HepG2 (cell line): Measurements from ENCODE around the gene RBBP8NL. TPM values are rescaled to one million over a fixed set of nuclear protein-coding genes. Genes with fewer than 3 reads are reported as not detected.

ENCODE experiments used
- ELF1 ChIP-seq: sonication (generic); formaldehyde crosslinking; IDR thresholded peaks from 2 replicates; pipeline ENCODE4 v1.4.0; 2020; ENCODE audit warnings: missing genetic modification reagents
- HDAC2 ChIP-seq: sonication (generic); formaldehyde crosslinking; IDR thresholded peaks from 2 replicates; pipeline ENCODE4 v1.4.0; 2020; ENCODE audit warnings: missing genetic modification reagents
- HNRNPK ChIP-seq: fragments of 200-400 bp; formaldehyde crosslinking; IDR thresholded peaks from 2 replicates; pipeline ENCODE4 v1.6.1; 2018; ENCODE audit warnings: low read length, low read depth, moderate library complexity, mild to moderate bottlenecking; ENCODE audit not compliant: poor library complexity, severe bottlenecking
- KAT2B ChIP-seq: fragments of 150-350 bp; IDR thresholded peaks from 2 replicates; pipeline ENCODE4 v1.6.1; 2014; ENCODE audit warnings: low read depth, low read length, borderline replicate concordance
- MIER2 ChIP-seq: IDR thresholded peaks from 2 replicates; pipeline ENCODE4 v1.6.1; 2016; ENCODE audit warnings: missing biosample characterization, missing genetic modification reagents
- ZNF24 ChIP-seq: fragments of 450-650 bp; IDR thresholded peaks from 2 replicates; pipeline ENCODE4 v1.6.1; 2017; ENCODE audit warnings: antibody characterized with exemption, mild to moderate bottlenecking
- ZNF367 ChIP-seq: sonication (generic); formaldehyde crosslinking; IDR thresholded peaks from 2 replicates; pipeline ENCODE4 v1.4.0; 2020; ENCODE audit warnings: missing genetic modification reagents, borderline replicate concordance
- ZNF792 ChIP-seq: IDR thresholded peaks from 2 replicates; pipeline ENCODE4 v1.6.1; 2016
- ZNF83 ChIP-seq: sonication (generic); formaldehyde crosslinking; IDR thresholded peaks from 2 replicates; pipeline ENCODE4 v1.4.0; 2020; ENCODE audit warnings: missing genetic modification reagents, mild to moderate bottlenecking, borderline replicate concordance
- polyA plus RNA-seq, 8 experiments: library from polyadenylated mRNA; depleted of rRNA in 3 of 8; stranded (reverse) in 7 of 8; unstranded in 1 of 8; fragments of >200 nt; fragmentation: Illumina TruSeq in 4 of 8; extraction: Trizol in 4 of 8; gene quantifications; 2 replicates each; pipeline versions ENCODE4 v1.2.1 to v1.2.3, GENCODE V29; 2011 to 2016; ENCODE audit warnings: low read depth in 4 of 8, missing spikeins in 1 of 8, mixed read lengths in 1 of 8; ENCODE audit not compliant: insufficient read depth in 1 of 8
- total RNA-seq, 5 experiments: library from RNA; depleted of rRNA; stranded (reverse); fragments of >200 nt; fragmentation: Illumina TruSeq; extraction: Trizol; gene quantifications; 2 replicates each; pipeline ENCODE4 v1.2.3, GENCODE V29; 2016; ENCODE audit warnings: low read depth in 1 of 5
- TF ChIP-seq, protein P1 (sequence below): sonication (generic); formaldehyde crosslinking; IDR thresholded peaks from 2 replicates; pipeline ENCODE4 v1.4.0; 2020; ENCODE audit warnings: mild to moderate bottlenecking, missing genetic modification reagents
- TF ChIP-seq, protein P2 (sequence below): sonication (generic); formaldehyde crosslinking; IDR thresholded peaks from 2 replicates; pipeline ENCODE4 v1.4.0; 2020; ENCODE audit warnings: mild to moderate bottlenecking, missing genetic modification reagents
- TF ChIP-seq, protein P3 (sequence below): IDR thresholded peaks from 2 replicates; pipeline ENCODE4 v1.6.1; 2016
- TF ChIP-seq, protein P4 (sequence below): sonication (generic); formaldehyde crosslinking; IDR thresholded peaks from 2 replicates; pipeline ENCODE4 v1.9.0; 2021; ENCODE audit warnings: missing genetic modification reagents, mild to moderate bottlenecking, borderline replicate concordance
- TF ChIP-seq, protein P5 (sequence below): sonication (generic); formaldehyde crosslinking; IDR thresholded peaks from 2 replicates; pipeline ENCODE4 v1.5.1; 2020; ENCODE audit warnings: mild to moderate bottlenecking, moderate library complexity, missing genetic modification reagents
- TF ChIP-seq, protein P6 (sequence below): sonication (generic); formaldehyde crosslinking; IDR thresholded peaks from 2 replicates; pipeline ENCODE4 v1.4.0; 2020; ENCODE audit warnings: missing genetic modification reagents, borderline replicate concordance
- TF ChIP-seq, protein P7 (sequence below): sonication (generic); formaldehyde crosslinking; IDR thresholded peaks from 2 replicates; pipeline ENCODE4 v1.4.0; 2020; ENCODE audit warnings: mild to moderate bottlenecking, missing genetic modification reagents

The RBBP8NL gene
- total and polyA plus RNA-seq, 2 of the 13 experiments (the other 11 are each of a cell fraction or from before 2014, with no cell fraction given) = 0.69 to 0.86 TPM

DNA sequence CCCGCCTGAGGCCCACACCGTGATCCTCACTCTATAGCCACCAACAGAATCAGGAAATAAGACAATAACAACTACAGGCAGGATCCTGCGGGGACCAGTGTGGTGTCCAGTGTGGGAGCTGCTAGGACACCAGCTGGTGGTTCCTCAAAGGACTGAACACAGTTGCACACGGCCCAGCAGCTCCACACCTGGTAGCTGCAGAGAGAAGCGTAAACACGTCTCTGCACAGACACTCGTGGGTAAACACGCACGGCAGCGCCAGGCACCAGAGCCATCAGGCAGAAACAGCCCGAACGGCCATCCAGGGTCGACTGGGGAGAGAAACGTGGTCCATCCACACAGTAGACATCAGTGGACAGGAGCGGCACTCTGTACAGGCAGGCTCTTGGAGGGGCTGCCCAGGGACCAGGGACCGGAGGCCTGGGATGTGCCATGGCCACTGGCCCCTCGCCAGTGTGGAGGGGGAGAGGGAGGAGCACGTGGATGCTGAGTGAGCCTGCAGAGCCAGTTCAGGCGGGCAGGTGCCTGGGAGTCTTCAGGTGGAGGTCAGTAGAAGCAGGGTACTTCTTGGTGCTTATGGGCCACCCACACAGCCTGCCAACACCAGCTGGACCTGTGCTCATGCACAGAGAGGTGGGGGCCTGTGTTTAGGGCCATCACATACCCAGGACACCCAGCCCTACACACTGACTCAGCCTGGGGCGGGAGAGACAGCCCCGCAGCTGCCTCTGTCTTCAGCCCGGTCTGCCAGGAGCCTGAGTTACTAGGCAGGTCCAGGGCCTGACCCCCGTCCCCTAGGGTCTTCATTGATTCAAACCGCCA is 52.8 kb downstream of the RBBP8NL start (continued):
- TF ChIP-seq, protein P1, sequence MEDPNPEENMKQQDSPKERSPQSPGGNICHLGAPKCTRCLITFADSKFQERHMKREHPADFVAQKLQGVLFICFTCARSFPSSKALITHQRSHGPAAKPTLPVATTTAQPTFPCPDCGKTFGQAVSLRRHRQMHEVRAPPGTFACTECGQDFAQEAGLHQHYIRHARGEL (CRISPR knock-in tag) = 0 out of 2 replicates have a peak, but pooled peaks have one; percentile 41
- TF ChIP-seq HDAC2 (peak; percentile 19; the same call in 1 of the 2 replicates), ZNF24 (no peak), ZNF792 (no peak), HNRNPK (no peak), MIER2 (CRISPR knock-in tag) (peak; percentile 44; the same call in 1 of the 2 replicates), ZNF83 (CRISPR knock-in tag) (0 out of 2 replicates have a peak, but pooled peaks have one; percentile 39), ZNF367 (CRISPR knock-in tag) (no peak), ELF1 (CRISPR knock-in tag) (0 out of 2 replicates have a peak, but pooled peaks have one; percentile 15), KAT2B (no peak)
- TF ChIP-seq, protein P2, sequence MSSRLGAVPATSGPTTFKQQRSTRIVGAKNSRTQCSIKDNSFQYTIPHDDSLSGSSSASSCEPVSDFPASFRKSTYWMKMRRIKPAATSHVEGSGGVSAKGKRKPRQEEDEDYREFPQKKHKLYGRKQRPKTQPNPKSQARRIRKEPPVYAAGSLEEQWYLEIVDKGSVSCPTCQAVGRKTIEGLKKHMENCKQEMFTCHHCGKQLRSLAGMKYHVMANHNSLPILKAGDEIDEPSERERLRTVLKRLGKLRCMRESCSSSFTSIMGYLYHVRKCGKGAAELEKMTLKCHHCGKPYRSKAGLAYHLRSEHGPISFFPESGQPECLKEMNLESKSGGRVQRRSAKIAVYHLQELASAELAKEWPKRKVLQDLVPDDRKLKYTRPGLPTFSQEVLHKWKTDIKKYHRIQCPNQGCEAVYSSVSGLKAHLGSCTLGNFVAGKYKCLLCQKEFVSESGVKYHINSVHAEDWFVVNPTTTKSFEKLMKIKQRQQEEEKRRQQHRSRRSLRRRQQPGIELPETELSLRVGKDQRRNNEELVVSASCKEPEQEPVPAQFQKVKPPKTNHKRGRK (CRISPR knock-in tag) = no peak
- TF ChIP-seq, protein P3, sequence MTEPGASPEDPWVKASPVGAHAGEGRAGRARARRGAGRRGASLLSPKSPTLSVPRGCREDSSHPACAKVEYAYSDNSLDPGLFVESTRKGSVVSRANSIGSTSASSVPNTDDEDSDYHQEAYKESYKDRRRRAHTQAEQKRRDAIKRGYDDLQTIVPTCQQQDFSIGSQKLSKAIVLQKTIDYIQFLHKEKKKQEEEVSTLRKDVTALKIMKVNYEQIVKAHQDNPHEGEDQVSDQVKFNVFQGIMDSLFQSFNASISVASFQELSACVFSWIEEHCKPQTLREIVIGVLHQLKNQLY (CRISPR knock-in tag) = no peak
- TF ChIP-seq, protein P4, sequence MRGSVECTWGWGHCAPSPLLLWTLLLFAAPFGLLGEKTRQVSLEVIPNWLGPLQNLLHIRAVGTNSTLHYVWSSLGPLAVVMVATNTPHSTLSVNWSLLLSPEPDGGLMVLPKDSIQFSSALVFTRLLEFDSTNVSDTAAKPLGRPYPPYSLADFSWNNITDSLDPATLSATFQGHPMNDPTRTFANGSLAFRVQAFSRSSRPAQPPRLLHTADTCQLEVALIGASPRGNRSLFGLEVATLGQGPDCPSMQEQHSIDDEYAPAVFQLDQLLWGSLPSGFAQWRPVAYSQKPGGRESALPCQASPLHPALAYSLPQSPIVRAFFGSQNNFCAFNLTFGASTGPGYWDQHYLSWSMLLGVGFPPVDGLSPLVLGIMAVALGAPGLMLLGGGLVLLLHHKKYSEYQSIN = no peak
- TF ChIP-seq, protein P5, sequence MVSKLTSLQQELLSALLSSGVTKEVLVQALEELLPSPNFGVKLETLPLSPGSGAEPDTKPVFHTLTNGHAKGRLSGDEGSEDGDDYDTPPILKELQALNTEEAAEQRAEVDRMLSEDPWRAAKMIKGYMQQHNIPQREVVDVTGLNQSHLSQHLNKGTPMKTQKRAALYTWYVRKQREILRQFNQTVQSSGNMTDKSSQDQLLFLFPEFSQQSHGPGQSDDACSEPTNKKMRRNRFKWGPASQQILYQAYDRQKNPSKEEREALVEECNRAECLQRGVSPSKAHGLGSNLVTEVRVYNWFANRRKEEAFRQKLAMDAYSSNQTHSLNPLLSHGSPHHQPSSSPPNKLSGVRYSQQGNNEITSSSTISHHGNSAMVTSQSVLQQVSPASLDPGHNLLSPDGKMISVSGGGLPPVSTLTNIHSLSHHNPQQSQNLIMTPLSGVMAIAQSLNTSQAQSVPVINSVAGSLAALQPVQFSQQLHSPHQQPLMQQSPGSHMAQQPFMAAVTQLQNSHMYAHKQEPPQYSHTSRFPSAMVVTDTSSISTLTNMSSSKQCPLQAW = peak; percentile 61; the same call in 1 of the 2 replicates
- TF ChIP-seq, protein P6, sequence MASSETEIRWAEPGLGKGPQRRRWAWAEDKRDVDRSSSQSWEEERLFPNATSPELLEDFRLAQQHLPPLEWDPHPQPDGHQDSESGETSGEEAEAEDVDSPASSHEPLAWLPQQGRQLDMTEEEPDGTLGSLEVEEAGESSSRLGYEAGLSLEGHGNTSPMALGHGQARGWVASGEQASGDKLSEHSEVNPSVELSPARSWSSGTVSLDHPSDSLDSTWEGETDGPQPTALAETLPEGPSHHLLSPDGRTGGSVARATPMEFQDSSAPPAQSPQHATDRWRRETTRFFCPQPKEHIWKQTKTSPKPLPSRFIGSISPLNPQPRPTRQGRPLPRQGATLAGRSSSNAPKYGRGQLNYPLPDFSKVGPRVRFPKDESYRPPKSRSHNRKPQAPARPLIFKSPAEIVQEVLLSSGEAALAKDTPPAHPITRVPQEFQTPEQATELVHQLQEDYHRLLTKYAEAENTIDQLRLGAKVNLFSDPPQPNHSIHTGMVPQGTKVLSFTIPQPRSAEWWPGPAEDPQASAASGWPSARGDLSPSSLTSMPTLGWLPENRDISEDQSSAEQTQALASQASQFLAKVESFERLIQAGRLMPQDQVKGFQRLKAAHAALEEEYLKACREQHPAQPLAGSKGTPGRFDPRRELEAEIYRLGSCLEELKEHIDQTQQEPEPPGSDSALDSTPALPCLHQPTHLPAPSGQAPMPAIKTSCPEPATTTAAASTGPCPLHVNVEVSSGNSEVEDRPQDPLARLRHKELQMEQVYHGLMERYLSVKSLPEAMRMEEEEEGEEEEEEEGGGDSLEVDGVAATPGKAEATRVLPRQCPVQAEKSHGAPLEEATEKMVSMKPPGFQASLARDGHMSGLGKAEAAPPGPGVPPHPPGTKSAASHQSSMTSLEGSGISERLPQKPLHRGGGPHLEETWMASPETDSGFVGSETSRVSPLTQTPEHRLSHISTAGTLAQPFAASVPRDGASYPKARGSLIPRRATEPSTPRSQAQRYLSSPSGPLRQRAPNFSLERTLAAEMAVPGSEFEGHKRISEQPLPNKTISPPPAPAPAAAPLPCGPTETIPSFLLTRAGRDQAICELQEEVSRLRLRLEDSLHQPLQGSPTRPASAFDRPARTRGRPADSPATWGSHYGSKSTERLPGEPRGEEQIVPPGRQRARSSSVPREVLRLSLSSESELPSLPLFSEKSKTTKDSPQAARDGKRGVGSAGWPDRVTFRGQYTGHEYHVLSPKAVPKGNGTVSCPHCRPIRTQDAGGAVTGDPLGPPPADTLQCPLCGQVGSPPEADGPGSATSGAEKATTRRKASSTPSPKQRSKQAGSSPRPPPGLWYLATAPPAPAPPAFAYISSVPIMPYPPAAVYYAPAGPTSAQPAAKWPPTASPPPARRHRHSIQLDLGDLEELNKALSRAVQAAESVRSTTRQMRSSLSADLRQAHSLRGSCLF (CRISPR knock-in tag) = no peak
- TF ChIP-seq, protein P7, sequence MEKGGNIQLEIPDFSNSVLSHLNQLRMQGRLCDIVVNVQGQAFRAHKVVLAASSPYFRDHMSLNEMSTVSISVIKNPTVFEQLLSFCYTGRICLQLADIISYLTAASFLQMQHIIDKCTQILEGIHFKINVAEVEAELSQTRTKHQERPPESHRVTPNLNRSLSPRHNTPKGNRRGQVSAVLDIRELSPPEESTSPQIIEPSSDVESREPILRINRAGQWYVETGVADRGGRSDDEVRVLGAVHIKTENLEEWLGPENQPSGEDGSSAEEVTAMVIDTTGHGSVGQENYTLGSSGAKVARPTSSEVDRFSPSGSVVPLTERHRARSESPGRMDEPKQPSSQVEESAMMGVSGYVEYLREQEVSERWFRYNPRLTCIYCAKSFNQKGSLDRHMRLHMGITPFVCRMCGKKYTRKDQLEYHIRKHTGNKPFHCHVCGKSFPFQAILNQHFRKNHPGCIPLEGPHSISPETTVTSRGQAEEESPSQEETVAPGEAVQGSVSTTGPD (CRISPR knock-in tag) = 0 out of 2 replicates have a peak, but pooled peaks have one; percentile 21
